H9 (cell line): ENCODE measurements around the gene COPS8. TPM values are rescaled to one million over a fixed set of nuclear protein-coding genes. Genes with fewer than 3 reads are reported as not detected.
A peak's percentile ranks its signal among the peaks of the same experiment; 100 is the strongest.

ENCODE experiments used
- DNase-seq: peaks from one replicate; pipeline ENCODE4 v3.0.0-alpha.2; 2017
- H2AFZ ChIP-seq: one replicate; pipeline ENCODE4 v1.6.1; 2013; ENCODE audit warnings: mild to moderate bottlenecking, low read length, control low read depth, moderate library complexity
- H2AK5ac ChIP-seq: 2 replicates; pipeline ENCODE4 v1.6.1; 2013; ENCODE audit warnings: low read length, control low read depth, mixed read lengths; ENCODE audit not compliant: insufficient read length
- H2BK120ac ChIP-seq: one replicate; pipeline ENCODE4 v1.6.1; 2013; ENCODE audit warnings: low read depth, mild to moderate bottlenecking, low read length, control low read depth, inconsistent platforms; ENCODE audit not compliant: poor library complexity, severe bottlenecking
- H2BK12ac ChIP-seq: 2 replicates; pipeline ENCODE4 v1.6.1; 2013; ENCODE audit warnings: low read length, control low read depth, mixed read lengths, low read depth; ENCODE audit not compliant: insufficient read length
- H2BK15ac ChIP-seq: 2 replicates; pipeline ENCODE4 v1.6.1; 2013; ENCODE audit warnings: low read depth, low read length, control low read depth
- H2BK20ac ChIP-seq: one replicate; pipeline ENCODE4 v1.6.1; 2013; ENCODE audit warnings: low read depth, mild to moderate bottlenecking, low read length, control low read depth, inconsistent platforms; ENCODE audit not compliant: poor library complexity, severe bottlenecking
- H2BK5ac ChIP-seq: 2 replicates; pipeline ENCODE4 v1.6.1; 2013; ENCODE audit warnings: low read length, control low read depth, mixed read lengths; ENCODE audit not compliant: insufficient read length
- H3K14ac ChIP-seq: 2 replicates; pipeline ENCODE4 v1.6.1; 2013; ENCODE audit warnings: low read length, control low read depth; ENCODE audit not compliant: insufficient read depth
- H3K18ac ChIP-seq: 2 replicates; pipeline ENCODE4 v1.6.1; 2013; ENCODE audit warnings: low read depth, mild to moderate bottlenecking, mixed read lengths, low read length, control low read depth; ENCODE audit not compliant: insufficient read length
- H3K23ac ChIP-seq: 2 replicates; pipeline ENCODE4 v1.6.1; 2013; ENCODE audit warnings: low read length, control low read depth, mixed read lengths, low read depth; ENCODE audit not compliant: insufficient read length
- H3K23me2 ChIP-seq: 2 replicates; pipeline ENCODE4 v1.6.1; 2013; ENCODE audit warnings: low read depth, mild to moderate bottlenecking, mixed read lengths, low read length, control low read depth; ENCODE audit not compliant: insufficient read length, poor library complexity, severe bottlenecking
- H3K27ac ChIP-seq: 2 replicates; pipeline ENCODE4 v1.5.1; 2013; ENCODE audit warnings: low read length, control low read depth, mixed read lengths, low read depth; ENCODE audit not compliant: insufficient read length
- H3K27me3 ChIP-seq: 2 replicates; pipeline ENCODE4 v1.6.1; 2013; ENCODE audit warnings: low read length, control low read depth, inconsistent platforms; ENCODE audit not compliant: insufficient read depth
- H3K4ac ChIP-seq: 2 replicates; pipeline ENCODE4 v1.6.1; 2013; ENCODE audit warnings: low read depth, mild to moderate bottlenecking, control low read depth, inconsistent platforms, low read length, moderate library complexity
- H3K4me1 ChIP-seq: 2 replicates; pipeline ENCODE4 v1.6.1; 2013; ENCODE audit warnings: low read length, control low read depth, inconsistent platforms; ENCODE audit not compliant: insufficient read depth
- H3K4me2 ChIP-seq: 2 replicates; pipeline ENCODE4 v1.6.1; 2013; ENCODE audit warnings: low read length, control low read depth, mixed read lengths; ENCODE audit not compliant: insufficient read length, insufficient read depth
- H3K56ac ChIP-seq: 2 replicates; pipeline ENCODE4 v1.6.1; 2013; ENCODE audit warnings: low read depth, mild to moderate bottlenecking, mixed read lengths, low read length, control low read depth; ENCODE audit not compliant: insufficient read length
- H3K79me1 ChIP-seq: 2 replicates; pipeline ENCODE4 v1.6.1; 2013; ENCODE audit warnings: low read depth, mild to moderate bottlenecking, moderate library complexity, low read length, control low read depth, inconsistent platforms; ENCODE audit not compliant: insufficient read depth, poor library complexity, severe bottlenecking
- H3K79me2 ChIP-seq: 2 replicates; pipeline ENCODE4 v1.6.1; 2013; ENCODE audit warnings: low read length, control low read depth, inconsistent platforms; ENCODE audit not compliant: insufficient read depth
- H3K9ac ChIP-seq: 2 replicates; pipeline ENCODE4 v1.6.1; 2013; ENCODE audit warnings: low read length, control low read depth, mixed read lengths; ENCODE audit not compliant: insufficient read length; ENCODE audit errors: extremely low read depth
- H3K9me3 ChIP-seq: one replicate; pipeline ENCODE4 v1.6.1; 2013; ENCODE audit warnings: low read depth, low read length, inconsistent platforms; ENCODE audit not compliant: control insufficient read depth
- H3T11ph ChIP-seq: one replicate; pipeline ENCODE4 v1.6.1; 2013; ENCODE audit warnings: mild to moderate bottlenecking, low read length, control low read depth, inconsistent platforms
- H4K20me1 ChIP-seq: one replicate; pipeline ENCODE4 v1.6.1; 2013; ENCODE audit not compliant: control insufficient read depth, insufficient read length, insufficient read depth
- H4K5ac ChIP-seq: 2 replicates; pipeline ENCODE4 v1.6.1; 2013; ENCODE audit warnings: low read depth, mild to moderate bottlenecking, mixed read lengths, low read length, control low read depth; ENCODE audit not compliant: insufficient read length
- H4K8ac ChIP-seq: replicated peaks from 2 replicates; pipeline ENCODE4 v1.6.1; 2013; ENCODE audit warnings: low read length, control low read depth, mixed read lengths, low read depth; ENCODE audit not compliant: insufficient read length
- H4K91ac ChIP-seq: 2 replicates; pipeline ENCODE4 v1.6.1; 2013; ENCODE audit warnings: low read depth, mild to moderate bottlenecking, moderate library complexity, mixed read lengths, low read length, control low read depth; ENCODE audit not compliant: insufficient read length
- H3K27ac Mint-ChIP-seq, 3 experiments: 2 replicates in 2 of 3; 3 replicates in 1 of 3; pipeline ENCODE4 v1.8.0; 2020 to 2021; ENCODE audit warnings: mixed read lengths in 3 of 3, mild to moderate bottlenecking in 1 of 3, moderate library complexity in 1 of 3
- H3K27me3 Mint-ChIP-seq: 2 replicates; pipeline ENCODE4 v1.8.0; 2021; ENCODE audit warnings: low read depth, mild to moderate bottlenecking, moderate library complexity, mixed read lengths
- H3K36me3 Mint-ChIP-seq, 3 experiments: 2 replicates in 2 of 3; 3 replicates in 1 of 3; pipeline ENCODE4 v1.8.0; 2020 to 2021; ENCODE audit warnings: low read depth in 3 of 3, mixed read lengths in 3 of 3; ENCODE audit not compliant: insufficient read depth in 1 of 3
- H3K4me1 Mint-ChIP-seq, 2 experiments: 2 replicates each; pipeline ENCODE4 v1.8.0; 2020; ENCODE audit warnings: mixed read lengths in 2 of 2
- H3K4me3 Mint-ChIP-seq, 2 experiments: 2 replicates in 1 of 2; 3 replicates in 1 of 2; pipeline ENCODE4 v1.8.0; 2020 to 2021; ENCODE audit warnings: mild to moderate bottlenecking in 2 of 2, mixed read lengths in 2 of 2, moderate library complexity in 1 of 2
- H3K9me3 Mint-ChIP-seq, 2 experiments: 2 replicates in 1 of 2; 3 replicates in 1 of 2; pipeline ENCODE4 v1.8.0; 2020; ENCODE audit warnings: mild to moderate bottlenecking in 2 of 2, mixed read lengths in 2 of 2, moderate library complexity in 1 of 2
- WGBS: extraction: QIAGEN DNeasy Blood & Tissue Kit; methylation state at CpG from one replicate; pipeline ENCODE4 v1.1.7; 2013; ENCODE audit warnings: missing lambda C conversion rate, low lambda C conversion rate, mixed read lengths; ENCODE audit not compliant: insufficient read length; ENCODE audit errors: extremely low coverage; 5-methylcytosine and 5-hydroxymethylcytosine counted together
- long read RNA-seq: library from polyadenylated mRNA; unstranded; transcript quantifications from one replicate; pipeline ENCODE4 v2.0.0, GENCODE V29; 2020
- total RNA-seq: library from RNA; stranded (reverse); gene quantifications from 2 replicates; pipeline ENCODE4 v1.2.1, GENCODE V29; 2021
- TF ChIP-seq, protein P1 (sequence below): fragments of 200-600 bp; sonication (generic); conservative IDR thresholded peaks from 3 replicates; pipeline ENCODE4 v1.8.0; 2021; ENCODE audit warnings: antibody characterized with exemption, mild to moderate bottlenecking

COPS8 gene
- total RNA-seq = 65.2 and 65.7 TPM in 2 replicates
- long read RNA-seq, full-length matches to known transcripts = 414 of 455 reads
- long read RNA-seq, partial matches to known transcripts = 8 of 455 reads
- long read RNA-seq, other reads (novel, unspliced or antisense) = 33 of 455 reads

DNA sequence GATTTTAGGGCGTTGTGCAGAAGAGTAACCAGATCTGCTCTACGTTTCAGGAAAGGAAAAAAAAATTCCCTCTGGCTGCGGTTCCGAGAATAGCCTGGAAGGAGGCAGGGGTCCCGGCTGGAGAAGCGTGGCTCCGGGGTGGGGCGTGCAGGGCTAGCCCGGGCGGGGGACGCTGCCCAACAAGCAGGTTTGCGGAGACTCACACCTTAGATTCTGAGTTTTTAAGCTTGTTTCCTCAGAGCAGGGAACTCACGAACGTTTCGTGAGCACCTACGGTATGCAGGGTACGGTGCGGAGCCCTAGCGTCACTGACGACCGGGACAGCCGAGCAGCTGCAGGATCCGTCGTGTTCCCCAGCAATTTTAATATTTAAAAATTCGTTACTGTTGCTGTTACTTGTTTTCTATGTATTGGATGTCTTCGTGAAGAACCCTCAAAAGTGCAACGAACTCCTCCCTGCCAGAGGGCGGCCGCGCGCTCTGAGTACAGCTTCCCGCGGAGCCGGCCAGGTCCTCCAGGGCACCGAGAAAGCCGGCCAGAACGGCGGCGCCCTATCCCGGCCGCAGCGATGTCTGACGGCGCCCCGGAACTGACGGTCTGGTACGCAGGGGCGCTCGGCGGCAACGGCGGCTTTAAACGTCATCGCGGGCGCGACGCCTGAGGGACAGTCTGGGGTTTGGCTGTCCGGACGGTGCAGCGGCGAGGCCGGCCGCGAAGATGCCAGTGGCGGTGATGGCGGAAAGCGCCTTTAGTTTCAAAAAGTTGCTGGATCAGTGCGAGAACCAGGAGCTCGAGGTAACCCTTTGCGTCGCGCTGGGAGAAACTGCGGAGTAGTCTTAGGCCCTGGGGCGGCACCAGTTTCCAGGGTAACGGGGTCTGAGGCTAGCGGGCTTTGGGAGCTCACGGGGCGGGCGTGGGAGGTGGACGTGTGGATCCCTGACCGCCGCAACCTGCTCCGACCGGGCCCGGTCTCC lies at the start of gene COPS8:
Gene COPS8, plus strand, starts transcription at position 642 of the 974 bp plus-strand sequence. Its CDS starts 76 bp downstream, at position 718.
- no peaks in the 10 kb centered on the region; the same call in 1 of the 2 replicates for H3K27me3 Mint-ChIP-seq
- no CpG with 5 or more reads among the region's 86 CpGs for WGBS

More for the DNA sequence above, at the start of gene COPS8:
- no peak within 1 kb of the TSS for H2BK12ac ChIP-seq
- H3K18ac ChIP-seq = peak within 1 kb of the TSS; percentile 88
- H3K79me1 ChIP-seq = peaks cover 3% of the 10 kb centered on the region
- H3K14ac ChIP-seq = peak within 1 kb of the TSS; percentile 84
- no peaks in the 10 kb centered on the region for H3K9me3 ChIP-seq
- no peaks in the 10 kb centered on the region; the same call in 1 of the 2 replicates for H3K4me1 ChIP-seq
- Mint-ChIP-seq H3K36me3 (peaks cover 0 to 6% (median 4%) of the 10 kb centered on the region in 3 experiments; a peak in 4 of 7 replicates), H3K4me1 (peaks cover 11 to 12% of the 10 kb centered on the region in 2 experiments), H3K9me3 (peaks cover 3% of the 10 kb centered on the region in 2 experiments; a peak in 3 of 5 replicates), H3K27ac (peak within 1 kb of the TSS; percentile 98 to 100 (median 98); a peak in 6 of 7 replicates), H3K4me3 (peak within 1 kb of the TSS; percentile 99 to 100)
- TF ChIP-seq, protein P1, sequence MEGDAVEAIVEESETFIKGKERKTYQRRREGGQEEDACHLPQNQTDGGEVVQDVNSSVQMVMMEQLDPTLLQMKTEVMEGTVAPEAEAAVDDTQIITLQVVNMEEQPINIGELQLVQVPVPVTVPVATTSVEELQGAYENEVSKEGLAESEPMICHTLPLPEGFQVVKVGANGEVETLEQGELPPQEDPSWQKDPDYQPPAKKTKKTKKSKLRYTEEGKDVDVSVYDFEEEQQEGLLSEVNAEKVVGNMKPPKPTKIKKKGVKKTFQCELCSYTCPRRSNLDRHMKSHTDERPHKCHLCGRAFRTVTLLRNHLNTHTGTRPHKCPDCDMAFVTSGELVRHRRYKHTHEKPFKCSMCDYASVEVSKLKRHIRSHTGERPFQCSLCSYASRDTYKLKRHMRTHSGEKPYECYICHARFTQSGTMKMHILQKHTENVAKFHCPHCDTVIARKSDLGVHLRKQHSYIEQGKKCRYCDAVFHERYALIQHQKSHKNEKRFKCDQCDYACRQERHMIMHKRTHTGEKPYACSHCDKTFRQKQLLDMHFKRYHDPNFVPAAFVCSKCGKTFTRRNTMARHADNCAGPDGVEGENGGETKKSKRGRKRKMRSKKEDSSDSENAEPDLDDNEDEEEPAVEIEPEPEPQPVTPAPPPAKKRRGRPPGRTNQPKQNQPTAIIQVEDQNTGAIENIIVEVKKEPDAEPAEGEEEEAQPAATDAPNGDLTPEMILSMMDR = peak; percentile 36
- no peak within 1 kb of the TSS for H2BK15ac ChIP-seq
- no peak within 1 kb of the TSS for H3K23ac ChIP-seq
- H3T11ph ChIP-seq = no peak within 1 kb of the TSS
- peaks cover 10% of the 10 kb centered on the region; the same call in 1 of the 2 replicates for H3K79me2 ChIP-seq
- H2BK20ac ChIP-seq = no peak within 1 kb of the TSS
- H4K91ac ChIP-seq = no peak within 1 kb of the TSS
- no peak within 1 kb of the TSS for H3K4ac ChIP-seq
- peaks cover 6% of the 10 kb centered on the region for H3K23me2 ChIP-seq
- no peaks in the 10 kb centered on the region for H4K20me1 ChIP-seq
- H3K27ac ChIP-seq = no peak within 1 kb of the TSS
- H3K56ac ChIP-seq = no peak within 1 kb of the TSS
- H2BK5ac ChIP-seq = no peak within 1 kb of the TSS
- H3K4me2 ChIP-seq = peak within 1 kb of the TSS; percentile 100
- H3K9ac ChIP-seq = peak within 1 kb of the TSS; percentile 88
- H3K27me3 ChIP-seq = no peaks in the 10 kb centered on the region
- H4K5ac ChIP-seq = no peak within 1 kb of the TSS
- no peak within 1 kb of the TSS for H4K8ac ChIP-seq
- no peak within 1 kb of the TSS for H2AK5ac ChIP-seq
- H2BK120ac ChIP-seq = no peak within 1 kb of the TSS
- peak within 1 kb of the TSS; percentile 89 for H2AFZ ChIP-seq
- DNase-seq = peak; percentile 93
